Measurements from ENCODE around the gene C8G.
A peak's percentile ranks its signal among the peaks of the same experiment; 100 is the strongest.

Gene C8G

GRCh38 chr9:136942881-136943230, 2.2 kb upstream of the C8G start:
- DNase-seq, result no peak

- DNase-seq, result no peak
Observed at GRCh38 chr9:136943291-136944211, 1.5 kb upstream of the C8G start.

GRCh38 chr9:136944212-136944518, 878 bp upstream of the C8G start:
- DNase-seq, result no peak

- DNase-seq, result no peak
Observed at GRCh38 chr9:136945333-136946227, 537 bp downstream of the C8G start.

GRCh38 chr9:136946228-136947027, 1.4 kb downstream of the C8G start:
- no peak for DNase-seq

- DNase-seq, result no peak
Observed at GRCh38 chr9:136947028-136947891, 2.2 kb downstream of the C8G start.

- no peak for DNase-seq
Observed at GRCh38 chr9:136947955-136948510, 3.0 kb downstream of the C8G start.

- no peak for DNase-seq
Observed at GRCh38 chr9:136949239-136949816, 4.3 kb downstream of the C8G start.

GRCh38 chr9:136949817-136950655, 5.0 kb downstream of the C8G start:
- DNase-seq, result peak; percentile 73

GRCh38 chr9:136950656-136951276, 5.7 kb downstream of the C8G start:
- DNase-seq, result no peak

- DNase-seq, result no peak
Observed at GRCh38 chr9:136951541-136952320, 6.7 kb downstream of the C8G start, which contains the start of gene LCN12. Gene LCN12, plus strand, starts transcription at chr9:136952273. Its CDS starts 55 bp downstream, at chr9:136952328.

GRCh38 chr9:136952321-136952850, 7.3 kb downstream of the C8G start:
- DNase-seq, result no peak

- no peak for DNase-seq
Observed at GRCh38 chr9:136952876-136953770, 8.1 kb downstream of the C8G start.

- DNase-seq, result no peak
Observed at GRCh38 chr9:136953771-136954269, 8.8 kb downstream of the C8G start.

- DNase-seq, result no peak
Observed at GRCh38 chr9:136954270-136955083, 9.4 kb downstream of the C8G start.

GRCh38 chr9:136955202-136955942, 10.3 kb downstream of the C8G start:
- DNase-seq, result no peak

Data from NCI-H2081 treated with DMSO at 0.1 percent for 48 hours (cell line).